SKM-1 (cell line): ENCODE measurements around the gene INSIG2.

Experiments
- DNase-seq: peaks from one replicate; lab custom pipeline; 2025; ENCODE audit not compliant: unreplicated experiment; lab: John Stamatoyannopoulos, UW

The INSIG2 gene

DNA sequence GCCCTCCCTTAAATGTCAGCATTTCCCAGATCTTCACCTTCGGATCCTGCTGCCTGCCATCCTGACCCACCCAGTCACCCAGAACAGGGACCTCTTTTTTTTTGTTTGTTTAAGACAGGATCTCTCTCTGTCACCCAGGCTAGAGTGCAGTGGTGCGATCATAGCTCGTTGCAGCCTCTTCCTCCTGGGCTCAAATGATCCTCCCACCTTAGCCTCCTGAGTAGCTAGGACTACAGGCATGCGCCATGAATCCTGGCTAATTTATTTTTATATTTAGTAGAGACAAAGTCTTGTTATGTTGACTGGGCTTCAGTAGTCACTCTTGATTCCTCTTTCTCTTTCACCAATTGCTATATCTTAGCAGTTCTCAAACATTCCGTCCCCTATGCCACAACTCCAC lies 39.0 kb downstream of the INSIG2 start:
- DNase-seq = no peak

- no peak for DNase-seq
Measured at GRCh38 chr2:118128826-118129225, 40.6 kb downstream of the INSIG2 start.

GRCh38 chr2:118130385-118130784 lies 42.1 kb downstream of the INSIG2 start:
- no peak for DNase-seq

GRCh38 chr2:118131771-118132170 lies 43.5 kb downstream of the INSIG2 start:
- DNase-seq = no peak

GRCh38 chr2:118133916-118134315 lies 45.6 kb downstream of the INSIG2 start:
- no peak for DNase-seq

DNA sequence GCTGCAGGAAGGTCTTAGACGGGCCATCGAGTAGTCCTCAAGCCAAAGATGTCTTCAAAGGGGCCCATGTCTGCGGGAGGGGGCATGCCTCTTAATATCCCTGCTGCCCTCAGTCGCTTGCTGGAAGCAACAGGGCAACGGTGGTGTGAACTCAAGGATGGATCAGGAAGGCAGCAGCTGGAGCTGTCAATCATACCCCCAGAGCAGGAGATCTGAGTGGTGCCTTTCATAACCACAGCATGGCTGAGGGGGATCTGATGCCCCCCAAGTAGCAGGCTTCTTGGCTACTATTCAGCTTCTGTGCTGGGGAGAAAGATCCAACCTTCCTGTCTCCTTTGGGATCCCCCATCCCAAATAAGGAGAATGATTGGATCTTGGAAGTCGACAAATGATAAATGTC lies 46.4 kb downstream of the INSIG2 start:
- no peak for DNase-seq

DNA sequence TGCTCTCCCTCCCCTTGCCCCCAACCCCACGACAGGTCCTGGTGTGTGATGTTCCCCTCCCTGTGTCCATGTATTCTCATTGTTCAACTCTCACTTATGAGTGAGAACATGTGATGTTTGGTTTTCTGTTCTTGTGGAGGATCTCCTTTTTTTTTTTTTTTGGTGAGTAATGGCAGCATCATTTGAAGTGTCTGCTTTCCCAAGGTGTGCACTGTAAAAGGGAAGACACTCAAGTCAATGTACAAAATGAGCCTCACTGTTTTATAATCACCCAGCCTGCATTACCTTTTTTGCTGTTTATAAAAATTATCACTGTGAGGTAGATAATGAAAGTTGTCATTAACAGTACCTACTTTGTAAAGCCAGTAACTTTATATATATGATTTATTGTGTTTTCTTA lies 56.9 kb downstream of the INSIG2 start:
- no peak for DNase-seq

DNA sequence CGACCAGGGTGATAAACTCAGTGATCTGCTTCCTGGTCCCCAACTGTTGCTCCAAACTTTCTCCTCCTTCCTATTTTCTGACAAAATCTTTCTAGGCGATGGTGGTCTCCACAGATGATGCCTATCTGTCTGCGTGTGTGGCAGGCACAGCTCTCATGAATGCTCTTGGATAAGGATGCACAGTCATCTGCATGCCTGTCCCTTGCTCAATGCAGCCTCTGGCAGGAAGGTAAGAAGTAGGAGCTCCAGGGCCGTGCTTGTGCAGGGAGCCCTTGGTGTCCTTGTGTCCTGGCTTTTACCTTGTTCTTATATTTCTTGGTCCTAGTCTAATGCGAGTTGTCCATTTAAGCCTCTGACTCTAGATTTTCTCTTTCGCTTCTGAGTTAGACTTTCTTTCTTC lies 57.5 kb downstream of the INSIG2 start:
- DNase-seq = no peak

DNA sequence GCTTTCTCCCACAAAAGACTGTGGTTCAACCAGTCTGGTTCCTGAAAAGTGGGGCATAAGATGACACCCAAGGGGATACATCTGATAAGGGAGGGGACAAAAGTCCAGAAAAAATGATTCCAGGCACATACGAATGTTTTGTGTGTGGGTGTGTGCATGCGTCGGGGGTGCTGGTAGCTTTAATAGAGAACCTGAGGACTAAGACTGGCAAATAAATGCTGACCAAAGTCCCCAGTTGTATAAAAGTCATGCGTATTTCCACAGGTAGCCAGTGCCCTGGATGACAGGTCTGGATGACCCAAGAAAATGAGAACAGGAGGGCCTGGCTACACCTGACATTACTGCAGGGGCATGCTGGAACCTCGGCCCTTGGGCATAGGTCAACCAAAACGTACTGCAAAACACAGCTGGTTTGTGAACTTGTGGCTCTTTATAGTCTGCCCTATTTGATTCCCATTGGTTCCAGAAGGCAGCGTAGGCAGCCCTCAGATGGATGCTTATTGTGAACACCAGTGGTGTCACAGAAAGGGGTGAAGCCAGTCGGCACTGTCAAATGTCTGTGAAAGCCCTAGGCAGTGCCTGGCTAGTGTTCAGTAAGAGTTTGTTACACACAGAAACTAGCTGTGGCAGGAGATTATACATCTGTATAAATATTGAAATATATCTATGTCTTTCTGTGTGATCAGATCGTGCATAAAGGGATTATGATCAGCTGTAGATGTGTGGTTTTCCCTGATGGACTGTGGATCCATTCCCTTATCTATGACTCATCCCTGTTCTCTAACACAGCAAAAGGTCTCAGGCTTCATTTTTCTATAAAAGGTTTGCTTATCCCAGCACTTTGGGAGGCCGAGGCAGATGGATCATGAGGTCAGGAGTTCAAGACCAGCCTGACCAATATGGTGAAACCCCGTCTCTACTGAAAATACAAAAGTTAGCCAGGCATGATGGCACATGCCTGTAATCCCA lies 58.3 kb downstream of the INSIG2 start:
- DNase-seq = no peak

DNA sequence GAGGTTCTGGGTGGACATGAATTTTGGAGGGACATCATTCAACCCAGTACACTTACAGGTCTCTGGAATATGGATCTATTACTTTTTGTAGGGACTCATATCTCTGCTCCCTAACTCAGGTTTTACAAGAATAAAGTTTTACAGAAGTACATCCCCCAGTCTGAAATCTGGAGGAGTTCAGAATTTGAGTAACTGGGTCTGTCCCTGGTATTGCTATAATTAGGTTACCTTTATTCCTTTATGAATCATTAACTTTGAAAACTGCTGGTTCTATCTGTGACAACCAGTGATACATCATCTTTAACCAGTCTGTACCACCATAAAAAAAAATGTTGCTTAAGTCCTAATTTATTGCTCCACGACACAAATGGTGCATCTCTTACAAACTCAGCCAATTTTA lies 59.9 kb downstream of the INSIG2 start:
- no peak for DNase-seq

DNA sequence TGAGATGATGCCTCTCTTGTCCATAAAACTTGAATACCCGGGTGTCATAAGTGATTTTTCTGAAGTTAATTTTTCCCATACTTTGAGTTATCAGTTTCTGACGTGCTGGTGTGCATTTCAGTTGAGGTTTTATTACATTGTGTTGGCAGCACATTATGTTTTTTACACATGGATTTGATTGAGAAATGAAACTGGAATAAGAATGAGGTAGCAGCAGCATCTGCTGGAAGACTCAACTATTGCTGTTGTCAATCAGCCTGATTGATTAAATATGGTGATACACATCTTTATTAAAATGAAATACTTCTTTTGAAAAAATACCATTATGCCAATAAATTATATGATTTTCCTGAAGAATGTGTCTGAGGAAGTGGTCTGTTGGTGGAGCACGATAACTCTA lies 60.5 kb downstream of the INSIG2 start:
- DNase-seq = no peak

GRCh38 chr2:118150294-118150693 lies 62.0 kb downstream of the INSIG2 start:
- DNase-seq = no peak

GRCh38 chr2:118151831-118152230 lies 63.6 kb downstream of the INSIG2 start:
- DNase-seq = no peak

DNA sequence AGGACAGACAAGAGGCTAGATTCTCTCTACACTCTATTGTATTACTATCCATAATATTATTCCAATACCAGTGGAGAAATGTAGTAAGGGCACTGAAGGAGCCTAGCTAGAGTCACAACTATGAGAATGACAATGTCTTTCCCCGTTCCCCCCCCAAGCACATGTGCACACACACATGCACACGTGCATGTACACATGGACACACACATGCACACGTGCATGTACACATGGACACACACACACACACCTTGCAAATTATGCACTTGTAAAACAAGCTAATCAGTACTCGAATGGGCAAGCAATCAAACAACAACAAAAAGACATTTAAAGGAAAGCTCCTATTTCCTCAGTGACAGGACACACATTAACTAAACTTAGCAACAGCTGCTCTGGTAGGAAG lies 65.2 kb downstream of the INSIG2 start:
- DNase-seq = no peak

DNA sequence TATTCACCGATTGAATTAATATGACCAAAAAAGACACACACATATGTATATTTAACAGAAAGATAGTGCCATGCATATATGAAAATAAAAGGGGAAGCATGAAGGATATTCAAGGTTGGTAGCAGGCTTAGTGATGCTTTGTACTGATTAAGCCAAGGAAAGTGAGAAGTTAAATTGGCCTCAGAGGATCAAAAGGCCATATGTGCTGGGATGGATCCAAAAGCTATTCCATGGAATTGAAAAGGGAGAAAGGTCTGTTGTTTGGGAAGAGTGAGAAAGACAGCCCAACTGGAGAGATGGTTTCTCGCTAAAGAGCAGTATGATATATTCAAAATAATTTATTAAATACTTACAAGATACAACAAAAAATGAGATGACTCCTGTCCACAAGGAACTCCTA lies 65.9 kb downstream of the INSIG2 start:
- no peak for DNase-seq
